OCI-LY7 (cell line): ENCODE data around the gene FAM184B.

Source experiments
- EZH2phosphoT487 ChIP-seq: fragments of 200-600 bp; sonication (generic); IDR thresholded peaks from 2 replicates; pipeline ENCODE4 v1.6.1; 2018; ENCODE audit warnings: low read depth, borderline replicate concordance, mild to moderate bottlenecking, mixed run types, antibody characterized with exemption, low read length, moderate library complexity, mixed read lengths
- TF ChIP-seq, protein P1 (sequence below): fragments of 200-600 bp; sonication (generic); conservative IDR thresholded peaks from 2 replicates; pipeline ENCODE4 v1.5.1; 2014; ENCODE audit warnings: mild to moderate bottlenecking, antibody characterized with exemption, low read length, moderate library complexity, mixed read lengths

DNA sequence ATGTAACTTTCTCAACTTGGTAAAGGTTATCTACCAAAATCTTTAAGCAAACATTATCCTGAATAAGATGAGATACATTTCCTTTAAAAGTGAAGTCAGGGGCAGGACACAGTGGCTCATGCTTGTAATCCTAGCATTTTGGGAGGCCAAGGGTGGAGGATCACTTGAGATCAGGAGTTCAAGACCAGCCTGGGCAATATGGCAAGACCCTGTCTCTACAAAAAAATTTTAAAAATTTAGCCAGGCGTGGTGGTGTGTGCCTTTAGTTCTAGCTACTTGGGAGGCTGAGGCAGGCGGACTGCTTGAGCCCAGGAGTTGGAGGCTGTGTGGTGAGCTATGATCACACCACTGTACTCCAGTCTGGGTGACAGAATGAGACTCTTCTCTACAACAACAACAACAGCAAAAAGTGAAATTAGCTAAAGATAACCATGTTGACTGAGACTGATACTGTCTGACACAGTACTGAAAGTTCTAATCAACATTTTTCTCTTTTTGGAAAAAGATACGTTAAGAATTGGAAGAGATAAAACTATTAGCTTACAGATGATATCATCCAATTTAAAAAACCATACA is 24.2 kb upstream of the FAM184B start:
- TF ChIP-seq, protein P1, sequence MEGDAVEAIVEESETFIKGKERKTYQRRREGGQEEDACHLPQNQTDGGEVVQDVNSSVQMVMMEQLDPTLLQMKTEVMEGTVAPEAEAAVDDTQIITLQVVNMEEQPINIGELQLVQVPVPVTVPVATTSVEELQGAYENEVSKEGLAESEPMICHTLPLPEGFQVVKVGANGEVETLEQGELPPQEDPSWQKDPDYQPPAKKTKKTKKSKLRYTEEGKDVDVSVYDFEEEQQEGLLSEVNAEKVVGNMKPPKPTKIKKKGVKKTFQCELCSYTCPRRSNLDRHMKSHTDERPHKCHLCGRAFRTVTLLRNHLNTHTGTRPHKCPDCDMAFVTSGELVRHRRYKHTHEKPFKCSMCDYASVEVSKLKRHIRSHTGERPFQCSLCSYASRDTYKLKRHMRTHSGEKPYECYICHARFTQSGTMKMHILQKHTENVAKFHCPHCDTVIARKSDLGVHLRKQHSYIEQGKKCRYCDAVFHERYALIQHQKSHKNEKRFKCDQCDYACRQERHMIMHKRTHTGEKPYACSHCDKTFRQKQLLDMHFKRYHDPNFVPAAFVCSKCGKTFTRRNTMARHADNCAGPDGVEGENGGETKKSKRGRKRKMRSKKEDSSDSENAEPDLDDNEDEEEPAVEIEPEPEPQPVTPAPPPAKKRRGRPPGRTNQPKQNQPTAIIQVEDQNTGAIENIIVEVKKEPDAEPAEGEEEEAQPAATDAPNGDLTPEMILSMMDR = no peak
- no peak for TF ChIP-seq EZH2phosphoT487
